Hepatocyte (in vitro differentiated cells): ENCODE measurements around the gene SMDT1.

Experiments used
- EZH2 ChIP-seq: fragments of 200-600 bp; sonication (generic); IDR thresholded peaks from 2 replicates; pipeline ENCODE4 v1.6.1; 2016; ENCODE audit warnings: antibody characterized with exemption, mild to moderate bottlenecking, borderline replicate concordance
- EZH2phosphoT487 ChIP-seq: fragments of 200-600 bp; sonication (generic); IDR thresholded peaks from one replicate; pipeline ENCODE4 v1.6.1; 2018; ENCODE audit warnings: antibody characterized with exemption, mild to moderate bottlenecking, low read depth, moderate library complexity; ENCODE audit not compliant: unreplicated experiment, severe bottlenecking
- TF ChIP-seq, protein P1 (sequence below): fragments of 200-600 bp; sonication (generic); IDR thresholded peaks from 2 replicates; pipeline ENCODE4 v1.5.1; 2016; ENCODE audit warnings: antibody characterized with exemption, mild to moderate bottlenecking; ENCODE audit not compliant: poor library complexity

DNA sequence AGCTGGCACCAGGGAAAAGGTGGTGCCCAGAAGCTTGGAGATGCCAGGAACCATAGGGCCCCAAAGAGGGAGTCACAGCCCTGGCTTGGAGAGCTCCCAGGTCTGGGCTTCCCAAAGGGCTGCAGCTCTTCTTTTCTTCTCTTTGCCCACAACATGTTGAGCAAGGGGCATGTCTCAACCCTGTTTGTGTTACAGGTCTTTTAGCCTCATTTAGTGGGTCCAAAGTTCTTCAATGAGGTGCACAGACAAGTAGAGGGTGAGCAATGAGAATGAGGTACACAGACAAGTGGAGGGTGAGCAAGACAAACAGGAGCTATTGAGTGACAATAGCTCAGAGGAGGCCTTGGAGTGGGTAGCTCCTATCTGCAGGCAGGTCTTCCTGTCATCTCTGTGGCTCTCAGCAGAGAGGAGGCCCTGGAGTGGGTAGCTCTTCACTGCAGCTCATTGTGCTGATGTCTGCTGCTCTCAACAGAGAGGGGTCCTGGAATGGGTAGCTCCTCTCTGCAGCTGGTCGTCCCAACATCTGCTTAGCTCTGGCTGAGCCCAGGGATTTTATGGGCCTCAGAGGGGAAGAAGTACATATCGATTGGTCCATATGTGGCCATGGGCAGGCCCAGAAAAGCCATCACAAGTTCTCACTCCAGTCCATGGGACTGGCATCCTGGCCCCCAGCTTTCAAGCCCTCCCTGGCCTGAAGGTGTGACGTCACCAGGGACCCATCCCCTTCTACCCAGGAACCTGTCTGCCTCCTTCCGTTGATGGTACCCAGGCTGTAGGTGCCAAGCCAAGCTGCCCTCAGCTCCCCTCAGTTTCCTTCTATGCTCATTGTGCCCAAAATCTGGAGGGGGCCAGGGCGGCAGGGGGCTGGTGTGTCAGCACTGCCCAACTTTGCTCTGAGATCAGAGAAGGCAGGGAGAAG, 46.0 kb upstream of the SMDT1 start:
- TF ChIP-seq, protein P1, sequence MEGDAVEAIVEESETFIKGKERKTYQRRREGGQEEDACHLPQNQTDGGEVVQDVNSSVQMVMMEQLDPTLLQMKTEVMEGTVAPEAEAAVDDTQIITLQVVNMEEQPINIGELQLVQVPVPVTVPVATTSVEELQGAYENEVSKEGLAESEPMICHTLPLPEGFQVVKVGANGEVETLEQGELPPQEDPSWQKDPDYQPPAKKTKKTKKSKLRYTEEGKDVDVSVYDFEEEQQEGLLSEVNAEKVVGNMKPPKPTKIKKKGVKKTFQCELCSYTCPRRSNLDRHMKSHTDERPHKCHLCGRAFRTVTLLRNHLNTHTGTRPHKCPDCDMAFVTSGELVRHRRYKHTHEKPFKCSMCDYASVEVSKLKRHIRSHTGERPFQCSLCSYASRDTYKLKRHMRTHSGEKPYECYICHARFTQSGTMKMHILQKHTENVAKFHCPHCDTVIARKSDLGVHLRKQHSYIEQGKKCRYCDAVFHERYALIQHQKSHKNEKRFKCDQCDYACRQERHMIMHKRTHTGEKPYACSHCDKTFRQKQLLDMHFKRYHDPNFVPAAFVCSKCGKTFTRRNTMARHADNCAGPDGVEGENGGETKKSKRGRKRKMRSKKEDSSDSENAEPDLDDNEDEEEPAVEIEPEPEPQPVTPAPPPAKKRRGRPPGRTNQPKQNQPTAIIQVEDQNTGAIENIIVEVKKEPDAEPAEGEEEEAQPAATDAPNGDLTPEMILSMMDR, result no peak
- TF ChIP-seq EZH2phosphoT487 (no peak), EZH2 (no peak)
